RWPE2 (cell line): Measurements from ENCODE around the gene PUM1.

Source experiments
- ATAC-seq: fragments of 200-7000 bp; cut with Tn5 transposase; 3 replicates; pipeline ENCODE4 v1.9.1; 2021; ENCODE audit warnings: low read depth
- DNase-seq: peaks from one replicate; pipeline ENCODE4 v3.0.0-alpha.2; 2020; ENCODE audit warnings: low spot score
- H3K27ac ChIP-seq: fragments of 450-650 bp; 2 replicates; pipeline ENCODE4 v1.5.1; 2017; ENCODE audit warnings: mild to moderate bottlenecking; ENCODE audit not compliant: poor library complexity, severe bottlenecking
- H3K27me3 ChIP-seq: fragments of 250-450 bp; sonication (Bioruptor Pico); 2 replicates; pipeline ENCODE4 v1.5.1; 2021; ENCODE audit warnings: mild to moderate bottlenecking, moderate library complexity; ENCODE audit not compliant: insufficient read depth, poor library complexity, severe bottlenecking
- H3K36me3 ChIP-seq: fragments of 250-450 bp; sonication (Bioruptor Pico); 2 replicates; pipeline ENCODE4 v1.5.1; 2020; ENCODE audit warnings: low read depth, mild to moderate bottlenecking, moderate library complexity
- H3K4me1 ChIP-seq: fragments of 250-450 bp; sonication (Bioruptor Pico); 2 replicates; pipeline ENCODE4 v1.5.1; 2021; ENCODE audit warnings: mild to moderate bottlenecking, moderate library complexity; ENCODE audit not compliant: insufficient read depth, poor library complexity, severe bottlenecking
- H3K4me3 ChIP-seq: fragments of 250-450 bp; sonication (Bioruptor Pico); 2 replicates; pipeline ENCODE4 v1.5.1; 2021; ENCODE audit warnings: mild to moderate bottlenecking, moderate library complexity; ENCODE audit not compliant: severe bottlenecking
- H3K9me3 ChIP-seq: fragments of 250-450 bp; sonication (Bioruptor Pico); 2 replicates; pipeline ENCODE4 v1.5.1; 2021; ENCODE audit warnings: mild to moderate bottlenecking, moderate library complexity; ENCODE audit not compliant: severe bottlenecking
- CTCF ChIP-seq: fragments of 450-650 bp; IDR thresholded peaks from one replicate; pipeline ENCODE4 v1.5.1; 2017; ENCODE audit warnings: mild to moderate bottlenecking, moderate library complexity; ENCODE audit not compliant: poor library complexity, severe bottlenecking

Gene PUM1

GRCh38 chr1:31065310-31066217, at the start of gene PUM1:
Gene PUM1, minus strand, starts transcription at chr1:31065717. Its CDS starts 6,151 bp downstream, at chr1:31059566.
- no peaks in the 10 kb centered on the region for H3K9me3 ChIP-seq
- ATAC-seq (peak; percentile 95), DNase-seq (peak; percentile 100)
- H3K4me3 ChIP-seq = peak within 1 kb of the TSS; percentile 67
- peak within 1 kb of the TSS; percentile 83 for H3K27ac ChIP-seq
- H3K36me3 ChIP-seq = peaks cover 16% of the 10 kb centered on the region
- H3K4me1 ChIP-seq = peaks cover 5% of the 10 kb centered on the region
- TF ChIP-seq CTCF = no peak
- no peaks in the 10 kb centered on the region for H3K27me3 ChIP-seq

- TF ChIP-seq CTCF = no peak
Measured at GRCh38 chr1:31112266-31112935, 46.9 kb upstream of the PUM1 start.

GRCh38 chr1:31111290-31111951, 45.9 kb upstream of the PUM1 start:
- TF ChIP-seq CTCF = no peak
- DNase-seq (no peak), ATAC-seq (peak; percentile 50)
- H3K36me3 ChIP-seq = no peaks in the 10 kb centered on the region
- no peaks in the 10 kb centered on the region for H3K9me3 ChIP-seq
- peak overlapping the region; percentile 34 for H3K27ac ChIP-seq
- peaks cover 4% of the 10 kb centered on the region for H3K4me1 ChIP-seq
- H3K4me3 ChIP-seq = no peak overlapping the region
- no peaks in the 10 kb centered on the region for H3K27me3 ChIP-seq

More at GRCh38 chr1:31112266-31112935, 46.9 kb upstream of the PUM1 start:
- Histone ChIP-seq H3K27me3 (no peaks in the 10 kb centered on the region), H3K36me3 (no peaks in the 10 kb centered on the region), H3K27ac (no peak overlapping the region), H3K4me1 (peaks cover 4% of the 10 kb centered on the region), H3K9me3 (no peaks in the 10 kb centered on the region), H3K4me3 (no peak overlapping the region)
- no peak for ATAC-seq
- DNase-seq = no peak

- TF ChIP-seq CTCF = no peak
- no peaks in the 10 kb centered on the region for H3K27me3 ChIP-seq
- ATAC-seq (no peak), DNase-seq (no peak)
- H3K4me1 ChIP-seq = peaks cover 4% of the 10 kb centered on the region
- no peak overlapping the region for H3K4me3 ChIP-seq
- H3K27ac ChIP-seq = peak overlapping the region; percentile 34
- no peaks in the 10 kb centered on the region for H3K9me3 ChIP-seq
- no peaks in the 10 kb centered on the region for H3K36me3 ChIP-seq
Measured at GRCh38 chr1:31110846-31111245, 45.3 kb upstream of the PUM1 start.
